ENCODE data around the gene ELMOD3. TPM values are rescaled to one million over a fixed set of nuclear protein-coding genes. Genes with fewer than 3 reads are reported as not detected.
"Not testable (repeated sequence)": the region's sequence is repeated elsewhere in the genome, so short reads cannot be mapped to it uniquely, and the experiment has no call there.

The ELMOD3 gene
- 16.7 and 18.2 TPM in 2 replicates for total RNA-seq

- Mint-ChIP-seq H3K36me3 (ENCODE audit: low read depth) (peaks cover 33% of the 10 kb centered on the region), H3K9me3 (no peaks in the 10 kb centered on the region), H3K4me3 (peak within 1 kb of the TSS; percentile 94), H3K27me3 (no peaks in the 10 kb centered on the region), H3K27ac (peak within 1 kb of the TSS; percentile 94), H3K4me1 (peaks cover 26% of the 10 kb centered on the region)
- peak; percentile 99 for DNase-seq
- intact Hi-C loops (cut with micrococcal nuclease), result loop anchor here (1.0 kb wide), 4 partner anchors 26 to 207 kb away; partner anchors contain the start of genes GGCX, MAT2A and SH2D6
Observed at GRCh38 chr2:85354286-85355072, at the start of gene ELMOD3, which contains the start of gene RETSAT. ELMOD3 (plus strand) TSS chr2:85354769; CDS start chr2:85357199, 2,430 bp downstream. RETSAT (minus strand) TSS chr2:85354528; CDS start chr2:85354507, 21 bp downstream.

- no peak overlapping the region for H3K27ac Mint-ChIP-seq
- peaks cover 9% of the 10 kb centered on the region for H3K27me3 Mint-ChIP-seq
Observed at GRCh38 chr2:85307527-85307897, 47.1 kb upstream of the ELMOD3 start.

GRCh38 chr2:85308201-85308600, 46.4 kb upstream of the ELMOD3 start:
- Mint-ChIP-seq H3K36me3 (ENCODE audit: low read depth) (peaks cover 17% of the 10 kb centered on the region), H3K4me3 (no peak overlapping the region), H3K27me3 (peaks cover 8% of the 10 kb centered on the region), H3K27ac (no peak overlapping the region), H3K4me1 (peaks cover 26% of the 10 kb centered on the region), H3K9me3 (no peaks in the 10 kb centered on the region)
- intact Hi-C loops (cut with micrococcal nuclease), result no loop called here
- no peak for DNase-seq

More at GRCh38 chr2:85307527-85307897, 47.1 kb upstream of the ELMOD3 start:
- intact Hi-C loops (cut with micrococcal nuclease), result no loop called here
- H3K4me3 Mint-ChIP-seq, result peak overlapping the region; percentile 54
- H3K4me1 Mint-ChIP-seq, result peaks cover 26% of the 10 kb centered on the region
- no peak for DNase-seq
- H3K36me3 Mint-ChIP-seq (ENCODE audit: low read depth), result peaks cover 16% of the 10 kb centered on the region
- no peaks in the 10 kb centered on the region for H3K9me3 Mint-ChIP-seq

- H3K36me3 Mint-ChIP-seq (ENCODE audit: low read depth), result peaks cover 25% of the 10 kb centered on the region
- DNase-seq, result no peak
- H3K27ac Mint-ChIP-seq, result peak overlapping the region; percentile 40
- peaks cover 5% of the 10 kb centered on the region for H3K27me3 Mint-ChIP-seq
- peak overlapping the region; percentile 84 for H3K4me3 Mint-ChIP-seq
- intact Hi-C loops (cut with micrococcal nuclease), result no loop called here
- no peaks in the 10 kb centered on the region for H3K9me3 Mint-ChIP-seq
- peaks cover 26% of the 10 kb centered on the region for H3K4me1 Mint-ChIP-seq
Observed at GRCh38 chr2:85308896-85309555, 45.5 kb upstream of the ELMOD3 start.

- DNase-seq, result peak; percentile 68
- peaks cover 28% of the 10 kb centered on the region for H3K36me3 Mint-ChIP-seq (ENCODE audit: low read depth)
Observed at GRCh38 chr2:85309699-85310321, 44.8 kb upstream of the ELMOD3 start.

GRCh38 chr2:85310330-85310729, 44.2 kb upstream of the ELMOD3 start:
- Mint-ChIP-seq H3K36me3 (ENCODE audit: low read depth) (peaks cover 32% of the 10 kb centered on the region), H3K27ac (peak overlapping the region; percentile 87), H3K9me3 (no peaks in the 10 kb centered on the region), H3K4me1 (peaks cover 26% of the 10 kb centered on the region), H3K27me3 (no peaks in the 10 kb centered on the region), H3K4me3 (peak overlapping the region; percentile 84)
- intact Hi-C loops (cut with micrococcal nuclease), result no loop called here
- no peak for DNase-seq

More at GRCh38 chr2:85309699-85310321, 44.8 kb upstream of the ELMOD3 start:
- peaks cover 2% of the 10 kb centered on the region for H3K27me3 Mint-ChIP-seq
- H3K4me1 Mint-ChIP-seq, result peaks cover 26% of the 10 kb centered on the region
- H3K4me3 Mint-ChIP-seq, result peak overlapping the region; percentile 84
- intact Hi-C loops (cut with micrococcal nuclease), result no loop called here
- no peaks in the 10 kb centered on the region for H3K9me3 Mint-ChIP-seq
- peak overlapping the region; percentile 87 for H3K27ac Mint-ChIP-seq

GRCh38 chr2:85312404-85312803, 42.2 kb upstream of the ELMOD3 start:
- no peaks in the 10 kb centered on the region for H3K9me3 Mint-ChIP-seq
- no peak for DNase-seq
- H3K27me3 Mint-ChIP-seq, result no peaks in the 10 kb centered on the region
- no peak overlapping the region for H3K27ac Mint-ChIP-seq
- H3K4me3 Mint-ChIP-seq, result no peak overlapping the region
- H3K36me3 Mint-ChIP-seq (ENCODE audit: low read depth), result peaks cover 46% of the 10 kb centered on the region
- intact Hi-C loops (cut with micrococcal nuclease), result no loop called here
- peaks cover 26% of the 10 kb centered on the region for H3K4me1 Mint-ChIP-seq

- DNase-seq, result no peak
- H3K27me3 Mint-ChIP-seq, result no peaks in the 10 kb centered on the region
- peaks cover 54% of the 10 kb centered on the region for H3K36me3 Mint-ChIP-seq (ENCODE audit: low read depth)
- no peak overlapping the region for H3K27ac Mint-ChIP-seq
- no peak overlapping the region for H3K4me3 Mint-ChIP-seq
- no peaks in the 10 kb centered on the region for H3K9me3 Mint-ChIP-seq
- H3K4me1 Mint-ChIP-seq, result peaks cover 26% of the 10 kb centered on the region
- intact Hi-C loops (cut with micrococcal nuclease), result no loop called here
Observed at GRCh38 chr2:85314884-85315242, 39.7 kb upstream of the ELMOD3 start.

DNA sequence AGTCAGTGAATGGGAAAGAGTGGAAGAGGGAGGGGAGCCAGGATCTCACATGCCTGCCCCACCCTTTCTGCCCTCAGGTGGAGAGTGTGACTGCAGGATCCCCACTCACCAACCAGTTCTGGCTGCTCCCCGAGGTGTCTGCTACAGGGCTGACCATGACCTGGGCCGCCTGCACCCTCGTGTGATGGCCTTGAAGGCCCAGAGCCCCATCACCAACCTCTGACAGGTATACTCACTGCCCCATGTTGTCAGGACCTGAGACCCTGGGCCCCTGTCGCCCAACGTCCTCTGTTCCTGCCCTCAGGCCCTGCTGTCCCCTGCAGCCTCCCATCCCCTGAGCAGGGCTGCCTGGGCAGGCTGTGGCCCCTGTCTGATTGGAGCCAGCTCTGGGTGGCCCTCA, 38.6 kb upstream of the ELMOD3 start:
- H3K27me3 Mint-ChIP-seq; intact Hi-C loops (cut with micrococcal nuclease): not testable (repeated sequence)
- peaks cover 62% of the 10 kb centered on the region for H3K36me3 Mint-ChIP-seq (ENCODE audit: low read depth)

GRCh38 chr2:85318222-85319074, 36.1 kb upstream of the ELMOD3 start:
- no peak for DNase-seq
- Mint-ChIP-seq H3K27me3 (no peaks in the 10 kb centered on the region), H3K4me3 (peak overlapping the region; percentile 35), H3K36me3 (ENCODE audit: low read depth) (peaks cover 77% of the 10 kb centered on the region), H3K4me1 (peaks cover 48% of the 10 kb centered on the region), H3K27ac (peak overlapping the region; percentile 89), H3K9me3 (no peaks in the 10 kb centered on the region)
- intact Hi-C loops (cut with micrococcal nuclease), result loop anchor here (1.0 kb wide), 1 partner anchor 8 kb away; no protein-coding TSS in a partner anchor

More for the DNA sequence above, 38.6 kb upstream of the ELMOD3 start:
- H3K9me3 Mint-ChIP-seq, DNase-seq, H3K27ac Mint-ChIP-seq, H3K4me3 Mint-ChIP-seq: not testable (repeated sequence)
- H3K4me1 Mint-ChIP-seq, result peaks cover 29% of the 10 kb centered on the region

DNA sequence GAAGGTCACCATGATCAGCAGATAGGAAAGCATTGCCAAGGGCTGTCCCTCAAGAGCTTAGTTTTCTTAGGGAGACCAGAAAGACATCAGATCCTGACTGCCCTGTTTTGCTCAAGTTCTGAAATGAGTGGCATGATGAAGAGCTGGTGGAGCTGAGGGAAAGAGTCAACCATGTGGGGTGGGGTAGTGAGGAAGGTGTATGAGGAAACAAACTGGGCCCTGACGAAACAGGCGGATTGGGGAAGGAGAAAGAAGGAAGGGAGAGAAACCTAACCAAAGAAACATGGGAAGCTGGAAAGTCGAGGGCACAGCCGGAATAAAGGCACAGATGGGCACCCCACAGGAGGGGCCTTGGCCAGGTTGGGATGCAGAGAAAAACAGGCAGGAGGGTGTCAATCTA, 34.8 kb upstream of the ELMOD3 start:
- H3K27ac Mint-ChIP-seq, result peak overlapping the region; percentile 53
- H3K36me3 Mint-ChIP-seq (ENCODE audit: low read depth), result peaks cover 81% of the 10 kb centered on the region
- no peaks in the 10 kb centered on the region for H3K27me3 Mint-ChIP-seq
- DNase-seq, result no peak
- peak overlapping the region; percentile 12 for H3K4me3 Mint-ChIP-seq
- H3K9me3 Mint-ChIP-seq, result no peaks in the 10 kb centered on the region
- peaks cover 60% of the 10 kb centered on the region for H3K4me1 Mint-ChIP-seq
- intact Hi-C loops (cut with micrococcal nuclease), result no loop called here

DNA sequence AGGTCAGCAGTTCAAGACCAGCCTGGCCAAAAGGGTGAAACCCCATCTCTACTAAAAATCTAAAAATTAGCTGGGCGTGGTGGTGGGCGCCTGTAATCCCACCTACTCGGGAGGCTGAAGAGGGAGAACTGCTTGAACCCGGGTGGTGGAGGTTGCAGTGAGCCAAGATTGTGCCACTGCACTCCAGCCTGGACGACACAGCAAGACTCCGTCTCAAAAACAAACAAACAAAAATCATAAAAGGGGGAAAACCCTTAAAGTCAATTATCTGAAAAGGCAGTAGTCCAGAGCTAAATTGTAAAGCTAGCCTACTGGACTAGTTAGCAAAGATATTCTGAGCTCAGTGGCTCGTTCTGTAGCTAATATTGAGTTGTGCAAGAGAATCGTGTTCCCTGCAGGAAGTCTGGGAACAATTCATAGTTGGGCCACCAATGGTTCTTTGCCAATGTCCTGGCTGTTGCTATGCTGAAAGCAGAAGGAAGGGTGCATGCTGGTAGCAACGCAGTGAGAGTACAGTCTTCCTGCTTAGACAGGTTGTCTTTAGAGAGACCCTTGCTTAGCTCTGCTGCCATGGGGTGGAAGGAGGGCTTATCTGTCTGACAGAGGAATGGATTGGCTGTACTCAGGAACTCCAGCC, 31.1 kb upstream of the ELMOD3 start:
- H3K4me1 Mint-ChIP-seq, result peaks cover 61% of the 10 kb centered on the region
- DNase-seq, result no peak
- intact Hi-C loops (cut with micrococcal nuclease), result no loop called here
- H3K9me3 Mint-ChIP-seq, result no peaks in the 10 kb centered on the region
- H3K27ac Mint-ChIP-seq, result no peak overlapping the region
- H3K36me3 Mint-ChIP-seq (ENCODE audit: low read depth), result peaks cover 89% of the 10 kb centered on the region
- peak overlapping the region; percentile 95 for H3K4me3 Mint-ChIP-seq
- H3K27me3 Mint-ChIP-seq, result no peaks in the 10 kb centered on the region

- H3K27me3 Mint-ChIP-seq; intact Hi-C loops (cut with micrococcal nuclease); H3K9me3 Mint-ChIP-seq; H3K27ac Mint-ChIP-seq; DNase-seq: not testable (repeated sequence)
- Mint-ChIP-seq H3K36me3 (ENCODE audit: low read depth) (peaks cover 84% of the 10 kb centered on the region), H3K4me1 (peaks cover 59% of the 10 kb centered on the region), H3K4me3 (peak overlapping the region; percentile 95)
Observed at GRCh38 chr2:85323988-85324367, 30.6 kb upstream of the ELMOD3 start.
